IPS-18c (cell line): Measurements from ENCODE around the gene MRPL43.
"Not testable (repeated sequence)": the region's sequence is repeated elsewhere in the genome, so short reads cannot be mapped to it uniquely, and the experiment has no call there.

ENCODE experiments used
- H3K4me3 ChIP-seq: 2 replicates; pipeline ENCODE4 v1.7.0; 2013; ENCODE audit warnings: low read depth, mild to moderate bottlenecking, low read length, moderate library complexity; ENCODE audit not compliant: insufficient read depth
- H3K9me3 ChIP-seq: one replicate; pipeline ENCODE4 v1.6.1; 2013; ENCODE audit warnings: mild to moderate bottlenecking, low read length, moderate library complexity; ENCODE audit not compliant: control insufficient read depth, insufficient read depth

Gene MRPL43

DNA sequence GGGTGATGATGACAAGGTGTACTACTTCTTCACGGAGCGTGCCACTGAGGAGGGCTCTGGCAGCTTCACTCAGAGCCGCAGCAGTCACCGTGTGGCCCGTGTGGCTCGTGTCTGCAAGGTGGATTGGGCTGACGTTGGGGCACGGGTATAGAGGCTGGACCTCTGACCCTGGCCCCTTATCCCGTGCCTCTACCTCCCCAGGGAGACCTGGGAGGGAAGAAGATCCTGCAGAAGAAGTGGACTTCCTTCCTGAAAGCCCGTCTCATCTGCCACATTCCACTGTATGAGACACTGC, 8.4 kb downstream of the MRPL43 start:
- Histone ChIP-seq H3K9me3 (no peaks in the 10 kb centered on the region), H3K4me3 (no peak overlapping the region)

DNA sequence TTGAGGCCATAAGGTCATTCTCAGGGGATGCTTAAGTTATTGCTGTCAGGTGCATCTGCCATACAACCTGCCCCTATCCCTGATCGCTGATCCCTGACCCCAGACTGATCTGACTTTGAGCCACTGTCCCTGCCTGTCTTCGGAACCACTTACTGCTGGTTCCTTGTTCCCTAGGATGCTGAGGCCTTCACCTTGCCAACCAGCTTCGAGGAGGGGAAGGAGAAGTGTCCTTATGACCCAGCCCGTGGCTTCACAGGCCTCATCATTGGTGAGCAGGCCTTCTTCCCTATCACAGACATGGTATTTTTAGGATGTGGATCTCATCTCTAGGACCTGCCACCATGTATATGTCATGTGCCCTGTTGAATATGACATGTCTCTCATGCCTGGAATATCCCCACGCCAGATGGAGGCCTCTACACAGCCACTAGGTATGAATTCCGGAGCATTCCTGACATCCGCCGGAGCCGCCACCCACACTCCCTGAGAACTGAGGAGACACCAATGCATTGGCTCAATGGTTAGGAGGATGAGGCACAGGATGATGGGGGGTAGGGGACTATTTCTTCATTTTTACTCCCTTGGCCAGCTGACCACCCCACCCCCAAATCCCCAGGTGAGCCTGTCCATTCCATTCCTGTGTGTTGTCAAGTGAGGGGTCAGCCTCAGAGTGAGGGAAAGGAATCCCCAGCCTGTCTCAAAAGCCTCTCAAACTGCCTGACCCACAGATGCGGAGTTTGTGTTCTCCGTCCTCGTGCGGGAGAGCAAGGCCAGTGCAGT, 9.0 kb downstream of the MRPL43 start:
- Histone ChIP-seq H3K4me3 (no peak overlapping the region), H3K9me3 (no peaks in the 10 kb centered on the region)

DNA sequence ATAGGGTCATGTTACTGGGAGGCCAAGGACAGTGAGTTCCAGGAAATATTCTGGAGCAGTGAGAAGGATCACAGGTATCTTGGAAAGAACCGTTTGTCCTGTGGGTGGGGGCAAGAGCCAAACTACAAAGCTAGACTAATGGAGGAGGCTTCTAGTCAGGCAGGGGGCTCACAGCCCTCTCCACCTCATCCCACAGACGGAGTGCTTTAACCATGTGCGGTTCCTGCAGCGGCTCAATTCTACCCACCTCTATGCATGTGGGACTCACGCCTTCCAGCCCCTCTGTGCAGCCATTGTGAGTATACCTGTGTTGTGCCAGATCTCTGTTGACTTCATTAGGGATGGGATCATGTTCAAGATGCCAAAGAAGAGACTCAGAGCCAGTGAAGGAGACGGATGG, 9.9 kb downstream of the MRPL43 start:
- H3K4me3 ChIP-seq, result no peak overlapping the region
- no peaks in the 10 kb centered on the region for H3K9me3 ChIP-seq

DNA sequence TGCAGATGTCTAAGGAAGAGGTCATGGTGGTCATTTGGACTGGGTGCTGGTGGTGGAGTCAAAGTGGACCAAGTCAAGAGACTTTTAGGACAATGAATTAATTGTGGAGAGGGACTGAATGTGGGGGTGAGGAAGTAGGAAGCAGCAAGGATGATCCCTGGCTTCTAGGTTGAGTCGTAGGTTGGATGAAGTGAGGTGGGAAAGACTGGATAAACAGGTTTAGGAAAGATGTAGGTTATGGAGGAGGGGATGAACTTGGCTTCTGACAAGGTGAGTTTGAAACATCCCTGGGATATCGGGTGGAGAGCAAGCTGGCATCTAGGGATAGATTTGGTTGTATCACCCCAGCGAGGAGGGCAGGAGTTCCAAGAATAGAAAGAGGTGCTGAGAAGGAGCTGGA, 10.4 kb downstream of the MRPL43 start:
- Histone ChIP-seq H3K4me3 (no peak overlapping the region), H3K9me3 (no peaks in the 10 kb centered on the region)

DNA sequence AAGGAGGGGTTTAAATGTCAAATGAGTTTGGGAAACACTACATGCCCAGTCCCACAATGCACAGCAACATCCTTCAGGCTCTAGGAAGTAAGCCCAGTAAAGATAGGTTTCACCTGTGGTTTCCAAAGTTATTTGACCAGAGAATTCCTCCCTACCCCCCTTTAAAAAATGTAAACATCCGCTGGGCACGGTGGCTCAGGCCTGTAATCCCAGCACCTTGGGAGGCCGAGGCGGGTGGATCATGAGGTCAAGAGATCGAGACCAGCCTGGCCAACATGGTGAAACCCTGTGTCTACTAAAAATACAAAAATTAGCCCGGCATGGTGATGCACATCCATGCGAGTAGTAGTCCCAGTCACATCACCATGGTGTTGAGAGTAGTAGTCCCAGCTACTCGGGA, 11.9 kb downstream of the MRPL43 start:
- H3K4me3 ChIP-seq, H3K9me3 ChIP-seq: not testable (repeated sequence)

DNA sequence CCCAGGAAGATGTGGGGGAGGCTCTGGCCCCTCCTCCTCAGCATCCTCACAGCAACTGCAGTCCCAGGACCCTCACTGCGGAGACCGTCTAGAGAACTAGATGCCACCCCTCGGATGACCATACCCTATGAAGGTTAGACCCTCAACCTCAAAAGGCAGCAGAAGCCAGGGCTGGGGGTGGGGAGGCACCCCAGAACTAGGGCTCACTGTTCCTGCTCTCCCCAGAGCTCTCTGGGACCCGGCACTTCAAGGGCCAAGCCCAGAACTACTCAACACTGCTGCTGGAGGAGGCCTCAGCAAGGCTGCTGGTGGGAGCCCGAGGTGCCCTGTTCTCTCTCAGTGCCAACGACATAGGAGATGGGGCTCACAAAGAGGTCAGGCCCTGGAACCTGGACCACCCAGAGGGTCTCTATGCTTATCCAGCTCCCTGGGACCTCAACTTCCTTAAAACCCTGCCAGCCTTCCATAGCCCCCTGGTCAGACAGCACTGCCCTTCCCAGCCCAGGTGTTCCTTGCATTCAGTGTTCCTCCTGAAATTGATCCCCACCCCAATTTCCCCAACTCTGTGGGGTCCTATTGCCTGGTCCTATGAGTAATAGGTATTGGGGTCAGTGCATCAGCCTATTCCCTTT, 14.3 kb downstream of the MRPL43 start:
- Histone ChIP-seq H3K4me3 (no peak overlapping the region), H3K9me3 (no peaks in the 10 kb centered on the region)

DNA sequence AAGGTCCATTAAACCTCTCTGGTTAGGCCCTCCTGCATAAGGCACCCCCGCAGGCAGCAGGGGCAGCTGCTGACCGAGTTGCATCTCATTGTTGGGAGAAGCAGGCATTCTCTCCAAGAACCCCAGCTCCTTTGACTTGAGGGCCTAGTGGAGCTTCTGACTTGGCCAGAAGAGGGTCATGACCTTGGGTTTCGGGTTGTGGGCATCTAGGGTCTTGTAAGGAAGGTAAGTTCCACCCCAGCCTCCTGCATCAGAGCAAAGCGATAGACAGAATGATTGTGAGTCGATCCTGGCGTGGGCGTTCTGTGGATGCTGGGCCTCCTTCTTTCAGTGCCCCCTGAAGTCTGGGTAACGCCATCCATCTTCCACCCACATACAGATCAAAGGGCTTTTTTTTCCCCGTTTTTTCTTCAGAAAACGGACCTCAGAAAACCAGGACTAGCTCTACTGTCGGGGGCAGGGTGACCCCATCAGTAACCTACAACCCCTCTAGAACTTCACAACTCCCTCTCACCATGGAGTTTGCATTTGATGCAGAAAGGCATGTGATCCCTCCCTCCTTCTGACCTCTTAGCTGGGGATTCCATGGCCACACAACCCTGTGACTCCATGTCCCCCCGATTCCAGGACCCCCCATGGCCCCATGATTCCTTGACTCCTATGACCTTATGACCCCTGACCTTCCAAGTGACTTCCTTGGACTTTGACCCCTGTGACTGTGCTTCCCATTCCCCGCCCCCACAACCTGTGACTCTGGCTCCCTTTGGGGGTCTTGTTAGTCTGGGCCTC, 15.0 kb downstream of the MRPL43 start:
- Histone ChIP-seq H3K9me3 (no peaks in the 10 kb centered on the region), H3K4me3 (no peak overlapping the region)

DNA sequence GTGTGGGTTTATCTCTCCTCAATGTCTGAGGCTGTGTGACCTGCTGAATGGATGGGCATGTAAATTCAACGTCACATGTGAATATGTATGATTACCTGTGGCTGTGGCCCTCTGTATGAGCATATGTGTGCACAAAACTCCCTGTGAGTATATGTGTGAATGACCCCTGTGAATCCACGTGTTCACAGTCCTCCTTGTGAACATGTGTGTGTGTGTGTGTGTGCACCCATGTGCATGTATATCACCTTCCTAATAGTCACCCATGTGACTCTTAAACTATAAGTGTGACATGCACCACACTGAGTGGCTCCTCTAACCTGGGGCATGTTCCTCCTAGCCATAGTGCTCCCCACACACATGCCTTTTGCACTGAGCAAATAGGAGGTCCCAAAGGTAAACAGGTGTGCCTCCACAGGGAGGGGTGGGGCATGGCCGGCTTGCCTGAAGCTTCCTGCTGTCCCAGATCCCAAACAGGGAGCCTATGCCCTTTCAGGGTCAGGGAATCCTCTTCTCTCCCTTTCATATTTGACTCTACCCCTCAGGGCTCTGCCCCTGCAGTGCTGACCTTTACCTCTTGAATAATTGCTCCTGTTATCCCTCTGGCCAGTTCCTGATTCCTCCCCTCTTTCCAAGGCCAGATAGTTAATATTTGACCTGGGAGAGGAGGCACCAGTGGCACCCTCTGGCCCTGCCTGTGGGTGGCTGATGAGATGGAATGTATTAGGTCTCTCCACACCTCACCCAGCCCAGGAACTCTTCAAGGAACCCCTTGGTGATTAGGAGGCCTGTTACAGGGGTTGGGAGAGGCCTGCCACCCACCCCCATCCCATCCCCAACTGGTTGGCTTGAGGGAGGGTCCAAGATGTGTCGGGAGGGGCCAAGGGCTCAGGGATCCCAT, 16.1 kb downstream of the MRPL43 start:
- Histone ChIP-seq H3K4me3 (no peak overlapping the region), H3K9me3 (no peaks in the 10 kb centered on the region)

DNA sequence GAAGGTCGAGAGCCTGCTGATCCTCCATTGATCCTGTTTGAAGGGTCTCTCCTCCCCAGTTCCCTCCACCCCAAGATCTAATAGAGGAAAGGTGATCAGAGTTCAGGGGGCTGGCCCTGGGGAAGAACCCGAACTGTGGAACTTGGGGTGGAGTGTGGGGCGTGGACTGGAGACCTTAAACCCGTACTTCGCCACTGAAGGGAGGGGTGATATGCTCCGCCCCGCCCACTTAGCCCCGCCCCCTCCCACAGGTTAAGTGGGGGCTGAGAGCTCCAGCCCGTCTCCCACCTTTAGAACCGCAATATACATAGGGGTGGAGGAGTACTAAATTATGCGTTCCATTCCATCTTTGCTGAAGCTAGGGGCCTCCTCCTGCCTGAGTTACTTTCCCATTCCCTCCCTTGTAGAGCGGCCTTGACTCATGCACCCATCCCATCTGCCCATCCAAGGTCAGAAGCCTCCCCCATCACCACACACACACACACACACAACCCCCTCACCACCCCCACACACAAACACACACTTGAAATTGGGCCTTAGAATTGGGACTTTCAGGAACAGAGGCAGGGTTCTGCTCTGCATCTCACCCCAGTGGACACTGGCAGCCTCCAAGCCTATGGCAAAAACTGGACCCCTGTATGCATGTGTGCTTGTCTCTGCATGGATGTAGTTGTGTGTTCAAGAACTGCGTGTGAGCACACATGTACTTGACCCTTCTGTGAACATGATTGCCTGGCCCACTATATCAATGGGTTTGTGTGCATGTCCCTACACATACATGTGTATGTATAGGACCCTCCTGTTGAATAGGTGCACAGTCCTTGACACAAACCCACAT, 17.0 kb downstream of the MRPL43 start:
- Histone ChIP-seq H3K9me3 (no peaks in the 10 kb centered on the region), H3K4me3 (peak overlapping the region; percentile 75; the same call in 1 of the 2 replicates)

DNA sequence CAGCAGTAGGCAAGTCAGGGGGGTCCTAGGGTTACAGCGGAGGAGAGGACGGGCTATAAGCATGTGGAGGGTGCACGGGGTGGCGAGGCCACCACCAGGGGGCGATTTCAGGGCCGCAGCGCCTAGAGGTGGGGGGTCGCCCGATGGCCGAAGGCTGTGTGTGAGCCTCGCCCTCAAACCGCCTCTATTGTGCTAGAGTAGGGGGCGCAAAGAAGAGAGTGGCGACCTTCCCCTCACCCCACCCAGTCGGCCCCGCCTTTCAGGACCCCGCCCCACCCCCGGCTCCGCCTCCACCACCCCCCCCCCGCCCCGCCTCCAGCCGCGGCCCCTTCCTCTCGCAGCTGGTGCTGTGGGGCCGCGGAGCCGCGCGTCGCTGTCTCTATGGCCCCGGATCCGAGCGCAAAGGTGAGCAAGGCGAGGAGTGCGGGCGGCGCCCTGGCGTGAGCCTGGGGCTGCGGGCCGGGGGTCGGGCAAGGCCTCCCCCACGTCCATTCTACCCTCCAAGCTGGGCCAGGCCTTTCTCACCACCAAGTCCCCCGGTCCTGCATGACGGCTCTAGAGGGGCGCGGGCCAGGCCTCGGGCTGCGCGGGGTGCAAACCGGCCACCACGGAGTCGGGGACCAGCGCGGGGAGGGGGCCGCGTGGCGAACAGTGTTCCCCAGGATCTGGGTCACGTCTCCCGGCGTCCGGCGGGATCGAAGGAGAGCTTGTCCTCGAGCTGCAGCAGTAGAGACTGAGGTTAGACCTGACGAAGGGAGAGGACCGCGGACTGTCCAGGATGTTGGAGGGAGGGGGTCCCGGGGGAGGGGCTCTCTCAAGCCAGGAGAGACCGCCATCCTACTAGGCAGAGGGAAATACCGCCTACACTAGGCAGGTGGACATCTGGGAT, 17.9 kb downstream of the MRPL43 start, which contains the start of gene SEMA4G:
SEMA4G (plus strand) TSS at position 318 of the 889 bp plus-strand sequence. CDS start 3,409 bp downstream, outside the sequence.
- Histone ChIP-seq H3K4me3 (peak within 1 kb of the TSS; percentile 75), H3K9me3 (no peaks in the 10 kb centered on the region)

DNA sequence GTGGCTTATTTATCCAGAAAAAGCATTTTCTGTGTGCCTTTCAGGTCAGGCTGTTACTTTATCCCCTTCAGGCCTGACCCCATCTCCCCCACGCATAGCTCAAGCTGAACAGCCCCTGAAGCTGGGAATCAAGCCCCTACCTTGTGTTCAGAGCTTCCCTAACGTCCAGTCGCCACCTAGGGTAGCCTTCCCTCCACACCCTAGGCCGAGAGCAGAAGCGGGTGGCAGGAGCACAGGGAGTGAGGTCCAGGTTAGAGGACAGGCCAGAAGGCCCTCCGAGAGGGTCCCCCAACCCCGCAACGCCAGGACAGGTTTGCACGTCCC, 18.5 kb downstream of the MRPL43 start:
- Histone ChIP-seq H3K4me3 (peak overlapping the region; percentile 68), H3K9me3 (no peaks in the 10 kb centered on the region)

DNA sequence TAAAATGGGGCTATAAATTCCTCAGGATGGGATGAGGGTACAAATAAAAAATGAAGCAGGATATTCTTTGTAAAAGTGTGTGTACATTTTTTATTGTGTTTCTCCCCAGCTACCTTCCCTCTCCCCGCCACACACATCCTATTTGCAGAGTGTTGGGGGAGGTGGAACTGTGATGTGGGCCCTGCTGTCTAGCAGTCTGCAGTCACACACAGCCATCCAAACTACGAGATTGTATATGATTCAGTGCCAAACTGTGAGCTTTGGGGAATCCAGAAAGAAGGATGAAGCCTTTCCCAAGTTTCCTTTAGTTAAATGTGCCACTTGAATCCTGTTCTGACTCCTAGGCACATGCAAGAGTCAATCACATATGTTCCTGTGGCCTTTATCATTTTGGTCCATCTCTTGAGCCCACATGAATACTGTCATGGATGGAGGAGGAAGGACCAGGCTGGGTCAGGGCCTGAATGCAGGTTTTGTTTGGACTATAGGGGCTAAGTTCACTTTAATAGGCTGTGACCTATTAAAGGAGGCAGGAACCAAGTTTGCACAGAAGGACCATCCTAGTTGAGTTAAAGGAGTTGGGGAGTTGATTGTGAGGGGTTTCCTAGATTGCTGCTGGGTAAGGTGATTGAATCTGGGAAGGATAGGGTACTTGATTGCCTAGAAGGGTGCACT, 19.1 kb downstream of the MRPL43 start:
- Histone ChIP-seq H3K4me3 (no peak overlapping the region), H3K9me3 (no peaks in the 10 kb centered on the region)

DNA sequence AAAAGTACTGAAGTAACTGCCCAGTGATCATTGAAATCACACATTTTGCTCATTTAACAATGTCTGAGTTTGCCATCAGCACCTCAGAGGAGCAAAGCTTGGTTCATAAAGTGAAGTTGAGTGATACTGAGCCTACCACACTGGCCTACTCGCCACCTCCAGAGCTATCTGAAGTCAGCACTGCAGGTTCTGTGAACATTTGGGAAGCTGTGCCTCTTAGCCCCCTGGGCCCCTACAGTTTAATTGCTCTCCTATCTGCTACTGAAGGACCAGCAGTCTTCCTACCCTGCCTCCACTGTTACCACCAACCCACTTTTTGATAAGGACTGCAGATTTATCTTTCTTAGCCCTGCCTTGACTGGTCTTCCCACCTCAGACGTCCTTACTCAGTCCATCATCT, 20.0 kb downstream of the MRPL43 start:
- H3K9me3 ChIP-seq, result no peaks in the 10 kb centered on the region
- no peak overlapping the region for H3K4me3 ChIP-seq

DNA sequence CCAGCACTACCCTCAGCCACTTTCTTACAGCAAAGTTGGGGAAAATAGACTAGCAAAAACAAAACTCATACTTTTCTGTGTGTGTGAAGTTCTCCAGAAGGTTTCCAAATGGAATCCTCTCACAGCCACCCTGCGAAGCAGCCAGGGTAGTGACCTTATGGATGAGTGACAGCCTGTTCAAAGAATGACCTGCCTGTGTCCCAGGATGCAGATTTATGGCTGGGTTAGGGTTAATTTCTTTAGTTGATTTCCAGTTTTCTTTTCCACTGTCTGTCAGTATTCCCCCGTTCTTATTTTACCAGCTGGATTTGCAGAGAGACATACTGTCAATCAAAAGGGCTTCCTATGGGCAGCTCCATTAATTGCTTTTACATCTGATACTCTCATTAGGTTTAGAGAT, 20.4 kb downstream of the MRPL43 start:
- no peaks in the 10 kb centered on the region for H3K9me3 ChIP-seq

DNA sequence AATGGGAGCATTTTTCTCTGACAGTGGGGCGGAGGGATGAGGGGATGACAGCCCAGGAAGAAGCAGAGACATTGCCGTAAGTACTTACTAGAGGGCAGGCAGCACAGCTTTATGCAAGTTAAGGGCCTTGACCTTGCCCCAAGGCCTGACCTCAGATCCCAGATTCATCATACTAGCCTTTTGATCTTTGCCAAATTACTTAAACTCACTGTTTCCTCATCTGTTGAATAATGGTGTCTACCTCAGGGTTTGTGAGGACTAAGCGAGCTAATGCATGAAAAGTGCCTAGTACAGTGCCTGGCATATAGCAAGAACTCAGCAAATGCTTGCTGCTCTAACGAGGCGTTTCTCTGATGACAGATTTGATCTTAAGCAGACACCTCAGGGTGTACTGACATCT, 21.5 kb downstream of the MRPL43 start:
- Histone ChIP-seq H3K9me3 (no peaks in the 10 kb centered on the region), H3K4me3 (no peak overlapping the region)

More for the DNA sequence above, 20.4 kb downstream of the MRPL43 start:
- no peak overlapping the region for H3K4me3 ChIP-seq
